H1 (cell line): ENCODE data around the gene ADTRP.

ENCODE experiments used
- POLR2AphosphoS5 ChIP-seq: IDR thresholded peaks from 2 replicates; pipeline ENCODE4 v1.6.1; 2011; ENCODE audit warnings: low read depth, low read length
- YY1 ChIP-seq: IDR thresholded peaks from 2 replicates; pipeline ENCODE4 v1.6.1; 2011; ENCODE audit warnings: low read depth, mild to moderate bottlenecking, low read length
- TF ChIP-seq, protein P1 (sequence below), 3 experiments: IDR thresholded peaks; 1 replicate in 2 of 3; 2 replicates in 1 of 3; pipeline versions ENCODE4 v1.5.1 to v1.6.1; 2011; ENCODE audit warnings: low read length in 3 of 3, mild to moderate bottlenecking in 3 of 3, inconsistent platforms in 2 of 3, low read depth in 1 of 3, moderate library complexity in 1 of 3; ENCODE audit not compliant: insufficient read depth in 1 of 3; ENCODE audit errors: control extremely low read depth in 1 of 3

DNA sequence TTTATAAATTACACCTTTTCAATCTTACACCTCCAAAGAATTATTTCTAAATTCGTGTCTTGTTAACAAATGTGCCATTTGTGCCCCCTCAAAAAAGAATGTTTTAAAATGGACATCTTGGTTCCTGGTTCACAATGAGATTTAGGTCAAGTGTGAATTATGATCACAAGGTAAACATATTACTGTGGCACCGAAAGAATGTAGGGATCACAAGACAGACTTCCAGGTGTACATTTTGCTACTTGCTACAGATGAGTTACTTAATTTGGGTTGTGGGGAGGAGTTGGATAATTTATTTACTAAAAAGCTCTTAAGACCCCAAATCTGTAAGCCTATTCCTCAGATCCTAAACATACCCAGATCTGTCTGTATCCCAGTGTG is 25.0 kb upstream of the ADTRP start:
- TF ChIP-seq, protein P1, sequence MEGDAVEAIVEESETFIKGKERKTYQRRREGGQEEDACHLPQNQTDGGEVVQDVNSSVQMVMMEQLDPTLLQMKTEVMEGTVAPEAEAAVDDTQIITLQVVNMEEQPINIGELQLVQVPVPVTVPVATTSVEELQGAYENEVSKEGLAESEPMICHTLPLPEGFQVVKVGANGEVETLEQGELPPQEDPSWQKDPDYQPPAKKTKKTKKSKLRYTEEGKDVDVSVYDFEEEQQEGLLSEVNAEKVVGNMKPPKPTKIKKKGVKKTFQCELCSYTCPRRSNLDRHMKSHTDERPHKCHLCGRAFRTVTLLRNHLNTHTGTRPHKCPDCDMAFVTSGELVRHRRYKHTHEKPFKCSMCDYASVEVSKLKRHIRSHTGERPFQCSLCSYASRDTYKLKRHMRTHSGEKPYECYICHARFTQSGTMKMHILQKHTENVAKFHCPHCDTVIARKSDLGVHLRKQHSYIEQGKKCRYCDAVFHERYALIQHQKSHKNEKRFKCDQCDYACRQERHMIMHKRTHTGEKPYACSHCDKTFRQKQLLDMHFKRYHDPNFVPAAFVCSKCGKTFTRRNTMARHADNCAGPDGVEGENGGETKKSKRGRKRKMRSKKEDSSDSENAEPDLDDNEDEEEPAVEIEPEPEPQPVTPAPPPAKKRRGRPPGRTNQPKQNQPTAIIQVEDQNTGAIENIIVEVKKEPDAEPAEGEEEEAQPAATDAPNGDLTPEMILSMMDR (IDR thresholded peaks at IDR 0.05; ENCODE audit: control extremely low read depth in 1 of 3, insufficient read depth in 1 of 3, low read depth in 1 of 3, low read length in 3 of 3), result no peak
- TF ChIP-seq YY1 (no peak), POLR2AphosphoS5 (no peak)
